ENCODE results near the gene SNX18. TPM values are rescaled to one million over a fixed set of nuclear protein-coding genes. Genes with fewer than 3 reads are reported as not detected.

SNX18 gene
- polyA plus RNA-seq, 1 donor, result 30.5 TPM

DNA sequence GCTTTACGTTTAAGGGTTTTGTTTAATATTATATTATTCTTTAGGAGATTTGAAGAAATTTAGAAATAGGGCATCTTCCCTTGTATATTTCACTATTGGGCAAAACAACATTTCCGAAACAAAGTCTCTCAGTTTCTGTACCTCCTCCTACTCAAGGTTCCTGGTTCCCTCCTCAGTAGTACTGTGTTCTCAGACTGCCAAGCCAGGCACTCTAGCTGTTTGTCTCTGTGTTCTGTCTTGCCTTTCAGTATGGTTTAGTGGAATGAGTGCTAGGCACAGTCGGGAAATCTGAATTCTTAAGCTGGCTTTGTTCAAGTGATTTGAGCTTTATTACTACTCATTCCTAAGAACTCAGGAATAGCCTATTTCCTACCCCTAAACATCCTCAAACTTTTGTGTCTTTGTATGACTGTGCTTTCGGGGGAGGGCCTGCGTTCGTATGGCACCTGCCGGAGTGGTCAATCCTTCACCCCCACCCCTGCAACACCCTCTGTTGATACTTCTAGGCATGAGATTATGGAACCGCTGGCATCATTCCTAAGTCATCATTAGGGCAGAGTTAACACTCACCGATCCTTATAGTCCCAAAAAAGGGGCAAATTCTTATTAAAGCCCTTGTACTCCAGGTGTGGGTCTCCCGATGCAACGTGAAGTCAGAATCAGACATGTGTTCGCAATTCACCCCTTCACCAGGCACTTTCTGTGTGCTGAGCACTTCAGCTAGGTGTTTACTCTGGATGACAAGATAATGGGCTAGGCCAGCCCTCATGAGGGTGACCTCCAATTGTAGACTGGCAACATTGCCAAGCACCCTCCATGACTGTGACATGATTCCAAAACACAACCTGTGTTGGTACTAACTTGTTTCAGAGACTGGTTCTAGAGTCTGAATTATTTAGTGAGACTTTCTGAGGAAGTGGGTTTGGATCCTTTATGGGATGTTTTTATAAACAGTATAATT, 24.5 kb downstream of the SNX18 start:
- DNase-seq, result no peak

DNA sequence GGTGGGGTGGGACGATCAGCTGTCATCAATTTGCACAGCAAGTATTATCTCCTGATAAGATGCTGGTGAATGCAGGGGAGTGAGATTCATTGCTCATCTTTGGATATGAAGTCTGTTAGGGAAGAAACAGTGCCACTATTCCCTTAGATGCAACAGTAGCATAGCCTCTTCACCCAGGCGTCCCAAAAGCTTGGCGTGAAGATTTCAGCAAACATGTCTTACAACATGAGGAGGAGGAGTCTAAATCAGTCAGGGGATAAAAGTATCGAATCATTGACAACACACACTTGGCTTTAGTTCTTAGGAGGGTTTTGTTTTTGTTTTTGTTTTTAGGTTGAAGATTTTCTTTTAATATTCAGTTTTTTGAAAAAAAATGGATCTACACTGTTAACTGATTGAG, 26.5 kb downstream of the SNX18 start:
- DNase-seq, result no peak

DNA sequence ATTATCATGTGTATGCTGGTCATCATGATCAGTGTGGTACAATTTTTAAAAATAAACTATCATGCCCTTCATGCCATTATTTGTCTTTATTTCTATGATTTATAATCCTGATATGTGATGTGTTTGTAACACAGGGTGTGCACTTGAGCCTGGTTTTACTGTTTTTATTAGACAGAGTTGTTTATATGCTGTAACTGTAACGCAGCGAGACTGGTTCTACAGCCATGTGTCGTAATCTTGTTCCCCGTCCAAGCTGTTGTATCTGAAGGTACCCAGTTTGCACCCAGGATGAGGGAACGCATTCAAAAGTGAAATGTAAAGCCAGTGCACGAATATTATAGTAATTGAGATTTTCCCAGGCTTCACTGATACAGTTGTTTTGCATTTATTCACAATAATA, 28.2 kb downstream of the SNX18 start:
- DNase-seq, result no peak

GRCh38 chr5:54547711-54548250, 30.2 kb downstream of the SNX18 start:
- peak; percentile 46 for DNase-seq

DNA sequence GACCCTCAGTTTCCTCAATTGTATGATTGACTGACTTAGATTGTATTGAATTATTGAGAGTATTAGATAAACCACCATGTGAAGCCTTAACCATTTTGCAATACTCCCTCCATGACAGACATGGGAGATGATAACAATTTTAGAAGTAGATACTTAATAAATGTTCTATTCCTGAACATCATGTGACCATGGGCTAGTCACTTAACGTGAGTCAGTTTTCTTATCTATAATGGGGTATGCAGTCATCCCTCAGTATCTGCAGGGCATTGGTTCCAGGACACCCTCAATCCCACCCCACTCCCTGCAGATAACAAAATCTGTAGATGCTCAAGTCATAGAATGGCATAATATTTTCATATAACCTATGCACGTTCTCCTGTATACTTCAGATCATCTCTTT, 31.0 kb downstream of the SNX18 start:
- no peak for DNase-seq

DNA sequence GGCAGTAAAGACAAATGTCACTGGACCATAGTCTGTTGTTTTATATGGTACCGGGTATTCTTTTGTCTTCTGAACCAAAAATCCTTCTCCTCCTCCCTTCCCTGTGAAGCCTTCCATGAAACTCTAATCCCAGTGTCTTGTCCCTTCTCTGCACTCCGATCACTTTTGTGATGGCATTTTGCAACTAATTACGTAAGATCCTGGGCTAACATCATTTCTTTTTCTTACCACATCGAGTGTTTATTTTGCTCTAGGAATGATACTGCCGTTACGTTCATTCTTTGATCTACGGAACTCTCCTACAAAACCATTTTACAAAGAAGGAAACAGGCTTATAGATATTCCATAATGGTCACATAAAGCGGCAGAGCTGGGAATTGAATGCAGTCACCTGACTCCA, 33.7 kb downstream of the SNX18 start:
- no peak for DNase-seq

DNA sequence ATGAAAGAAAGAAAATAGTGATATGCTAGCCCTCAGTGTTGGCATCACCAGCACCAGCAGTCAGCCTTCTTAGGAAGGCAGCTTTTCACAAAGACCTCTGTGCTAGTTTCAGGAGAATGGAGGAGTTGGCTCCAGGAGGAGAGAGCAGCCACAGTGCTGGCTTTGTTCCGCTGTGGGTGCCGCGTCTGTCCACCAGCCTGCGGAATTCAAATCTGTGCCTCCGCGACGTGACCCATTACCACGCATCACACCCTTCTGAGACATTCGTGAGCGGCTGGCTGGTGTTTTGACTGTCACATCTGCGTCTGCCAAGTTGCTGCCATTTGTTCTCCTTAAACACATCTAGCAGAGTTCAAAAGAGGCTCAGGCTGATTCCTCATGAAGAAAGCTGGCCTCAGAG, 34.4 kb downstream of the SNX18 start:
- DNase-seq, result no peak

DNA sequence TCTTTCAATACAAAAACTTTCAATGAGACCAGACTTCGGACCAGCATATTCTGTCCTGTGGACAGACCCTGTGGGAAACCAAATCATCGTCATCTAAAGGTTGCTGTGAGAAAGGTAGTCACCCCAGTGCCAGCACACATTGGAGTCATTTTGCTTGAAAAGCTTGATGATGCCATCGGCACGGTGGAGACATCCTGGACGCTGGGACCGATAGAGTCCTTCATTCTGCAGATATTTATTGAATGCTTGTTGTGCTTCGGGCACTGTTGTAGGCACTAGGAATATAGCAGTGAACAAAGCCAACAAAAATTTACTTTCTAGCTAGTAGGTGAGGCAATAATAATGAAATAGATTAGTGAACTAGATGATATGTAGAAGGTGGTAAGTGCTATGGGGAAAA, 34.9 kb downstream of the SNX18 start:
- DNase-seq, result no peak

DNA sequence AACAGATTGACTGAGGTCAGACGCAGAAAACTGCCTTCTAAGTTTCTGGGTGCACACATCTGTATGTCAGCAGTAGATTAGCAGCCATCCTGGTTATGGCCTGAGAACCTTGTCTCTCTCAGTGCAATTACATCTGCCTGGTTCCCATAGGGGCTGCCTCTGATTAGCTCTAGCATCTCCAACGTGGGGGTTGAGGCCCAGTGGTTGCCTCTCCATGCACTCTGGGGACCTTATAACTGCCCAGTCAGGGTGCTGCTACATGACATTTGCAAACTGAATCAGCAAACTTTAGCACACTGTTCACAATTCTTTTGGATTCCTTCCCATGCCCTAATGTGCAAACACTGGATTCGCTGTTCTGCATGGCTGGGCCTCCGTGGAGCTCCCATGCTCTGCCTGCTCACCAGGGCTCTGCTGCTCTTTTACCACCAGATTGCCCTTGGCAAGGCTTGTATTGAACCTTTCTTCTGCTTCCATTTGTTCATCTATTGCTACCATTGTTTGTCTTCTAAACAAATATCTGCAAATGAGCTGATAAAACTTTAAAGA, 36.2 kb downstream of the SNX18 start:
- no peak for DNase-seq

DNA sequence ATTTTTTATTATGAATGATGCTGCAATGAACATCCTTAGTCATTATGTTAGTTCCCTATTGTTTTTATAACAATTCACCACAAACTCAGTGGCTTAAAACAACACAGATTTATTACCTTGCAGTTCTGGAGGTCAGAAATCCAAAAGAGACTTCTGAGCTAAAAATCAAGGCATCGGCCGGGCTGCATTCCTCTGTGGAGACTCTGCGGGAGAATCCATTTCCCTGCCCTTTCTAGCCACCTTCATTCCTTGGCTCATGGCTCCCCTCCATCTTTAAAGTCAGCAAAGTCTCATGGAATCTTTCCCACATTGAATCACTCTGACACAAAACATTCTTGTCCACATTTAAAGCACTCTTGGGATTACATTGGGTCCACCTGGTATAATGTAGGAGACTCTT, 38.6 kb downstream of the SNX18 start:
- DNase-seq, result no peak

- no peak for DNase-seq
Measured at GRCh38 chr5:54558362-54558761, 40.8 kb downstream of the SNX18 start.

GRCh38 chr5:54561651-54562050, 44.1 kb downstream of the SNX18 start:
- no peak for DNase-seq

DNA sequence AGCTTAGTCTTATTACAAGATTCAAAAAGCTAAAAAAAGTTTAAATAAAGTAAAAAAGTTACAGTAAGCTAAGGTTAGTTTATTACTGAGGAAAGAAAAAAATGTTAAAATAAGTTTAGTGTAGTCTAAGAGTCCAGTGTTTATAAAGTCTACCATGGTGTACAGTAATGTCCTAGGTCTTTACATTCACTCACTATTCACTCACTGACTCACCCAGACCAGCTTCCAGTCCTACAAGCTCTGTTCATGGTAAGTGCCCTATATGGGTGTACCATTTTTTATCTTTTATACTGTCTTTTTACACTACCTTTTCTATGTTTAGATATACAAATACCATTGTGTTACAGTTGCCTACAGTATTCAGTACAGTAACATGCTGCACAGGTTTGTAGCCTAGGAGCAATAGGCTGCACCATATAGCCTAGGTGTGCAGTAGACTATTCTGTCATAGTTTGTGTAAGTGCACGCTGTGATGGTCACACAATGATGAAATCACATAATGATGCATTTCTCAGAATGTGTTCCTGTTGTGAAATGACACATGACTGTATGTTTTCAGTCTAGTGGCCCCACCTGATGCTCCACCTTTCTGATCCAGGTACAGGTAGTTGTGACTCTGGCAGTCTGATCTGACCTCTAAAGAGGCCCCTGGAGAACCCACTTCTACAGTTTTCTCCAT, 45.7 kb downstream of the SNX18 start:
- DNase-seq, result no peak

DNA sequence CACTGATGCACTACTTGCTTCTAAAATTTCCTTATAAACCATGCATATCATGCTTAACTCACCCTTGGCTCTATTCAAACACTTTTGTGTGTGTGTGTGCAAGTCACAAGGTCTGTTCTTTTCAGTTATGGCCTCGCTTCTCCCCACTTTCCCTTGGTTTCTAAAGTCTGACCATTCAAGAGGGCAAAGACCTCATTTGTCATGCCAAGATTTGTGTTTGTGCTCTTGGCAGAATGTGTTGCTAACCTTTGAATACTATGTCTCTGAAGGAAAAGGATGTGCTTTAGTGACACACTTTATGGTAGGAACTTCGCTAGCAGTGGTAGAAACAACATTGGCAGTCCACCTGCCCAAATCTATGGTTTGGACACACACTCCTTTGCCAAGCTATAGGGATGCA, 50.4 kb downstream of the SNX18 start:
- DNase-seq, result no peak

- peak; percentile 52 for DNase-seq
Measured at GRCh38 chr5:54570916-54571315, 53.4 kb downstream of the SNX18 start.

DNA sequence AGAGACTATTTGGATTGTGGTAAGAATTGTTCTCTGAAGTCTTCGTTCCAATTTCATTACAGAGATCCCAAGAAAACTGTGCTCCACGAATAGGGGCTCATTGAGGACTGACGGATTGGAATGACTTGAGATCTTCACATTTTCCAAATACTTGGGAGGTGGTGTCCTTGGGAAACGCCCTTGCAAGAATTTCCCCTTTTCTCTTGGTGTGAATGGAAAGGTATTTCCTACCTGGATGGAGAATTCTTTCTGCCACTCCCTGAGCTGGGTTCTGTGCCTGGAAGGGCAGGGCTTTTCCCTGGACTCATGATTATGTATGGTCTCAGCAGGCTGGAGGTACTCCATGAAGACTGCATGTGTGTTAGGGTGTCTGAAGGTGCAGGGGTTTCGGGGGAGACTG, 53.9 kb downstream of the SNX18 start:
- DNase-seq, result no peak

GRCh38 chr5:54573812-54574489, 56.4 kb downstream of the SNX18 start:
- no peak for DNase-seq

DNA sequence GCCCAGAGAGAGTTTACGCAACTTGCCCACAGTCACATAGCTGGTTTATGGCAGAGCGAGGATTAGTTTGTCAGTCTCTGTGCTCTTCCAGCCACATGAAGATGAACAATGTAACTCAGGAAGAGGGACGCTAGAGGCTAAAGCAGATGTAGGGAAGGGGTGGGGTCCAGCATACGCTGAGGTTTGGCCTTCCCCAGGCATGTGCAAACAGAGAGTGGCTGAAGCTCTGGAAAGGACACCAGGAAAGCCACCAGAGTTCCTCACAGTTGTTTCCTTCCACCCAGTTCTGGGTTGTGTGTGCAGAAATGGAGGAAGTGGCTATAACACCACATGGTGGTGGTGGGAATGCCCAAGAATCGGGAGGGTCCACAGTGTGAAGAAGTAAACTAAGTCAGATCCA, 60.0 kb downstream of the SNX18 start:
- no peak for DNase-seq

- no peak for DNase-seq
Measured at GRCh38 chr5:54577937-54578653, 60.5 kb downstream of the SNX18 start.

DNA sequence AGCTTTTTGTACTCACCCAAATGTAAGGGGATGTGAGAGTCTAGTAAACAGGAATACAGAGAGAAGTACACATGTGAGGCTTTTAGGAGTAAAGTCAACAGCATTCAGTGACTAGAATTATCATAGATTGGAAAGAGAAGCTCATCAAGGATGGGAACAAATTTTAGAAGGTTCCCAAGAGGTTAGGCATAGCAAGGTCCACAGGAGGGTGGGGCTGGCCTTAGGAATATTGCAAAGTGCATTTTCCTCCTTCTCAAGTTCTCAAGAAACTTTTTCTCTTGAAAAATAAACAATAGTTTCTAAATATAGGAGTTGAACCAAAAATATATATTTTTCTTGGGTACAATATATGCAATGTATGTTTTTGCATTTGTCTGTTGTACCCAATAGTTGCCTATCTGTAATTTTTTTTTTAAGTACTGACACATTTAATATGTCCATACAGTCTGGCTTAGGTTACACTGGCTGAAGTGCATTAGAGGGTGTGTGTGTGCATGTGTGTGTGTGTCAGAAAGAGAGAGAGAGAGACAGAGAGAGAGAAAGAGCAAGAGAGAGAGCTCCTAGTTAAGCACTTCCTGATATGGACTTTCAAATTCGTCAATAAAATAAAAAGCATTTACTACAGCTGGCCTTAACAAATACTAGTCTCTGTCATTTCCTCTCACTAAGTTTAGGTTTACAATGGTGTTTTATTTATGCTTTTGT, 62.2 kb downstream of the SNX18 start:
- DNase-seq, result no peak

Measured in hindlimb muscle (tissue), 1 donor.